Measurements from ENCODE around the gene PHOX2A.

PHOX2A gene

DNA sequence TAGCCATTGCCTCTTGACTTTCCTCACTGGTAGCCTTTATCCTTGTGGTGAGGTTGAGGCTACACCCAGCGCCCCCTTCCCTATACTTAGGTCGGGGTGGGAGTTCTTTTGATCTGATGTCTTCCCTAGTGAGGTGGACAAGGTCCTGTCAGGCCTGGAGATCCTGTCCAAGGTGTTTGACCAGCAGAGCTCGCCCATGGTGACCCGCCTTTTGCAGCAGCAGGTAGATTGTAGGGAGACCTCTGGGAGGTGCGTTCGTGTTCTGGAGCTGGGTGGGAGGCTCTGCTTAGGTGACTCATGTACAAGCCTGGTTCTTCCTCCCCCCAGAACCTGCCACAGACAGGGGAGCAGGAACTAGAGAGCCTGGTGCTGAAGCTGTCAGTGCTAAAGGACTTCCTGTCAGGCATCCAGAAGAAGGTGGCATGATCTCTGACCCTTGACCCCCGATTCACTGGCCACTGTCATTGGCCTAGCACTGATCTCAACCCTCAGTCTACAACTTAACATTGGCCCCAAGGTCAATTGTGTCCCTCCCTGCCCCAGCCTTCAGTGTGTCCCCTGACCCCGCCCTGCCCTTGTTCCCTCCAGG, 14.5 kb downstream of the PHOX2A start:
- Histone ChIP-seq H4K20me1 (ENCODE audit: insufficient read depth, low read length) (peaks cover 35% of the 10 kb centered on the region), H3K36me3 (replicated peaks; ENCODE audit: low read depth, low read length) (peaks cover 71% of the 10 kb centered on the region), H3K4me2 (ENCODE audit: low read length) (no peak overlapping the region), H3K4me1 (ENCODE audit: low read length) (peaks cover 6% of the 10 kb centered on the region), H3K79me2 (ENCODE audit: low read length) (peaks cover 26% of the 10 kb centered on the region), H3K9me3 (ENCODE audit: insufficient read depth, low read length) (no peaks in the 10 kb centered on the region), H3K27me3 (ENCODE audit: low read depth, low read length) (no peaks in the 10 kb centered on the region), H3K4me3 (ENCODE audit: low read length) (no peak overlapping the region), H3K27ac (ENCODE audit: low read length) (no peak overlapping the region), H2AFZ (ENCODE audit: low read depth, low read length) (no peak overlapping the region), H3K9ac (ENCODE audit: low read length) (no peak overlapping the region)
- TF ChIP-seq, protein P1, sequence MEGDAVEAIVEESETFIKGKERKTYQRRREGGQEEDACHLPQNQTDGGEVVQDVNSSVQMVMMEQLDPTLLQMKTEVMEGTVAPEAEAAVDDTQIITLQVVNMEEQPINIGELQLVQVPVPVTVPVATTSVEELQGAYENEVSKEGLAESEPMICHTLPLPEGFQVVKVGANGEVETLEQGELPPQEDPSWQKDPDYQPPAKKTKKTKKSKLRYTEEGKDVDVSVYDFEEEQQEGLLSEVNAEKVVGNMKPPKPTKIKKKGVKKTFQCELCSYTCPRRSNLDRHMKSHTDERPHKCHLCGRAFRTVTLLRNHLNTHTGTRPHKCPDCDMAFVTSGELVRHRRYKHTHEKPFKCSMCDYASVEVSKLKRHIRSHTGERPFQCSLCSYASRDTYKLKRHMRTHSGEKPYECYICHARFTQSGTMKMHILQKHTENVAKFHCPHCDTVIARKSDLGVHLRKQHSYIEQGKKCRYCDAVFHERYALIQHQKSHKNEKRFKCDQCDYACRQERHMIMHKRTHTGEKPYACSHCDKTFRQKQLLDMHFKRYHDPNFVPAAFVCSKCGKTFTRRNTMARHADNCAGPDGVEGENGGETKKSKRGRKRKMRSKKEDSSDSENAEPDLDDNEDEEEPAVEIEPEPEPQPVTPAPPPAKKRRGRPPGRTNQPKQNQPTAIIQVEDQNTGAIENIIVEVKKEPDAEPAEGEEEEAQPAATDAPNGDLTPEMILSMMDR (IDR thresholded peaks at IDR 0.05; ENCODE audit: low read depth, low read length) = no peak
- no peak for TF ChIP-seq EZH2phosphoT487 (IDR thresholded peaks at IDR 0.05; ENCODE audit: low read depth)

DNA sequence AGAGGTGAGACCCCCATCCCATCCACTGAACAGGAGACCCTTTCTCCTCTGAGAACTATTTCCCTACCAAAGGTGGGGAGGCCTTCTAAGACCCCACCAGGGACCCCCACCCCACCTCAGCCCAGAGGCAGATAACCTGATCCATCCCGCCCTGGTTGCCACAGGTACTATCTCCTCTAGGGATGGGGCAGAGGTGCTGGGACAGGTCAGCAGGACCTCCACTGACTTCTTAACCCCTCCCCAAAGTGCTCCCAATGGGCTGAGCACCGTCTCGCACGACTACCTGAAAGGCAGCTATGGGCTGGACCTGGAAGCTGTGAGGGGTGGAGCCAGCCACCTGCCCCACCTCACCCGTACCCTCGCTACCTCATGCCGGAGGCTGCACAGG, 15.1 kb downstream of the PHOX2A start:
- Histone ChIP-seq H3K79me2 (ENCODE audit: low read length) (peaks cover 32% of the 10 kb centered on the region), H3K9ac (ENCODE audit: low read length) (no peak overlapping the region), H3K36me3 (replicated peaks; ENCODE audit: low read depth, low read length) (peaks cover 65% of the 10 kb centered on the region), H3K27me3 (ENCODE audit: low read depth, low read length) (no peaks in the 10 kb centered on the region), H3K4me2 (ENCODE audit: low read length) (no peak overlapping the region), H3K4me3 (ENCODE audit: low read length) (no peak overlapping the region), H3K27ac (ENCODE audit: low read length) (no peak overlapping the region), H3K9me3 (ENCODE audit: insufficient read depth, low read length) (no peaks in the 10 kb centered on the region), H4K20me1 (ENCODE audit: insufficient read depth, low read length) (peaks cover 30% of the 10 kb centered on the region), H3K4me1 (ENCODE audit: low read length) (peaks cover 6% of the 10 kb centered on the region), H2AFZ (ENCODE audit: low read depth, low read length) (no peak overlapping the region)
- TF ChIP-seq, protein P1 (IDR thresholded peaks at IDR 0.05; ENCODE audit: low read depth, low read length) = no peak
- no peak for TF ChIP-seq EZH2phosphoT487 (IDR thresholded peaks at IDR 0.05; ENCODE audit: low read depth)

DNA sequence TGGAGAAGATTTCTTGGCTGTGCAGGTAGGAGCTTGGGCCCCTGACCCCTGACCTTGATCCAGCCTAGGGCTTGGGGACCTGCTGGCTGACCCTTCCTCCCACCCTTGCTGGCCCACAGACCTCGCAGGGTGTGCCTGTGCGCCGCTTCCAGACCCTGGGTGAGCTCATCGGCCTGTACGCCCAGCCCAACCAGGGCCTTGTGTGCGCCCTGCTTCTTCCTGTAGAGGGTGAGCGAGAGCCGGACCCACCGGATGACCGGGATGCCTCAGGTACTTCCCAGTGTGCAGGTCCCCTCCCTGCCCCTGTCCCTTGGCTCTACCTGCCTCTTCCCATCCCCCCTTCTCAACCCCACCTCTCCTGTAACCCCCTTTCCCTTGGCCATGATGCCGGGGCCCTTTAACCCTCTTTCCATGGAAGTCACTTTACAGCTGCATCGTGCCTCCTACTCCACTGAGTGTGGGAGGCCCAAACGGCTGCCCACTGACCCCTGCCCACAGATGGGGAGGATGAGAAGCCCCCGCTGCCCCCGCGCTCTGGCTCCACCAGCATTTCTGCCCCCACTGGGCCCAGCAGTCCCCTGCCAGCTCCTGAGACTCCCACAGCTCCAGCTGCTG, 15.6 kb downstream of the PHOX2A start:
- no peak overlapping the region for H2AFZ ChIP-seq (ENCODE audit: low read depth, low read length)
- H3K4me2 ChIP-seq (ENCODE audit: low read length) = no peak overlapping the region
- TF ChIP-seq, protein P1 (IDR thresholded peaks at IDR 0.05; ENCODE audit: low read depth, low read length) = no peak
- no peak for TF ChIP-seq EZH2phosphoT487 (IDR thresholded peaks at IDR 0.05; ENCODE audit: low read depth)
- H3K79me2 ChIP-seq (ENCODE audit: low read length) = peaks cover 33% of the 10 kb centered on the region
- H3K27me3 ChIP-seq (ENCODE audit: low read depth, low read length) = no peaks in the 10 kb centered on the region
- no peak overlapping the region for H3K9ac ChIP-seq (ENCODE audit: low read length)
- no peak overlapping the region for H3K27ac ChIP-seq (ENCODE audit: low read length)
- peaks cover 24% of the 10 kb centered on the region for H4K20me1 ChIP-seq (ENCODE audit: insufficient read depth, low read length)
- peaks cover 6% of the 10 kb centered on the region for H3K4me1 ChIP-seq (ENCODE audit: low read length)
- peaks cover 60% of the 10 kb centered on the region for H3K36me3 ChIP-seq (replicated peaks; ENCODE audit: low read depth, low read length)
- no peak overlapping the region for H3K4me3 ChIP-seq (ENCODE audit: low read length)
- no peaks in the 10 kb centered on the region for H3K9me3 ChIP-seq (ENCODE audit: insufficient read depth, low read length)

DNA sequence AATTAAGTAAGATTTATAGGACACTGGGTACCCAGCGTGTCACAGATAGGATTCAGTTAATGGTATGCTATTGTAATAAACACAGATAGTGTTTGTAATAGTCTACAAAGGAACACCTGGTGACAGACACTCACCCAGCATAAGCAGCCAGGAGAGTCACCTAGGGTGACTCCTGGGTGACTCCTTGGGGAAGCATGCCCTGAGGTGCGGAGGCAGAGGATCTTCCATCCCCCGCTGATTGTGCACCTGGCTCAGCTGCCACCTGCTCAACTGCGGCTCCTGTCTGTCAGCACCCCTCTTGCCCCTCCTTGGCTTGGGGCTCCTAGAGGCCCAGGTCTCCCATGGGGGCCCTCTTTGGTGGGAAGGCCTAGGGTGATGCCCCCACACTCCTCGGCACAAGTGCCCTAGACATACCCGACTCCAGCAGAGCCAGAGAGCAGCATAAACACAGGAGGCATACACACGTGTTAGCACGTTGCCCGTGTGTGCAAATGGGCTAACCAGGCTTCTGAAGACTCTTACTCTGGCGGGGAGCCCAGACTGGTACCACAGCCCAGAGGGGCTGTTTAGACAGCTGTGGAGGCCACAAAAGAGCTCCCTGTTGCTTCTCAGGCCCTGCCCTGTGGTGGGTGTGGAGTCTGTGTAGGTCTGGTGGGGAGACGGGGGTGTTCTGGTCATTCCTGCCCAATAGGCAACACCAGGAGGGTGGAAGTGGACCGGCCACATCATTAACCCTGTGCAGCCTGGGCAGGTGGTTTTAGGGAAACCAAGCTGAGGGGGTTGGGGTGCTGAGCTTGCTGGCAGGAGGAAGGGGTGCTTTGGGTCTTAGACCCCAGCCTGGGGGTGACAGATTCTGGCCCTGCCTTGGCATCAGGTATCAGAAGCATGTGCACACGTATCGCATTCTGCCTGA, 16.4 kb downstream of the PHOX2A start:
- H3K4me2 ChIP-seq (ENCODE audit: low read length) = no peak overlapping the region
- no peak overlapping the region for H3K27ac ChIP-seq (ENCODE audit: low read length)
- peaks cover 33% of the 10 kb centered on the region for H3K79me2 ChIP-seq (ENCODE audit: low read length)
- no peaks in the 10 kb centered on the region for H3K9me3 ChIP-seq (ENCODE audit: insufficient read depth, low read length)
- no peaks in the 10 kb centered on the region for H3K27me3 ChIP-seq (ENCODE audit: low read depth, low read length)
- H3K4me3 ChIP-seq (ENCODE audit: low read length) = no peak overlapping the region
- H3K36me3 ChIP-seq (replicated peaks; ENCODE audit: low read depth, low read length) = peaks cover 53% of the 10 kb centered on the region
- TF ChIP-seq, protein P1 (IDR thresholded peaks at IDR 0.05; ENCODE audit: low read depth, low read length) = no peak
- no peak for TF ChIP-seq EZH2phosphoT487 (IDR thresholded peaks at IDR 0.05; ENCODE audit: low read depth)
- H3K4me1 ChIP-seq (ENCODE audit: low read length) = peaks cover 9% of the 10 kb centered on the region
- H2AFZ ChIP-seq (ENCODE audit: low read depth, low read length) = no peak overlapping the region
- H4K20me1 ChIP-seq (ENCODE audit: insufficient read depth, low read length) = peaks cover 24% of the 10 kb centered on the region
- no peak overlapping the region for H3K9ac ChIP-seq (ENCODE audit: low read length)

Data from OCI-LY3 (cell line).